ENCODE measurements around the gene CLASP2.

Gene CLASP2

GRCh38 chr3:33543601-33544000 is 174.5 kb downstream of the CLASP2 start:
- no peak for DNase-seq (ENCODE audit: low read depth)
- no peak for TF ChIP-seq CTCF (IDR thresholded peaks at IDR 0.05; ENCODE audit: control insufficient read depth, extremely low read depth, insufficient read depth)

GRCh38 chr3:33541918-33542317 is 176.1 kb downstream of the CLASP2 start:
- TF ChIP-seq CTCF (IDR thresholded peaks at IDR 0.05; ENCODE audit: control insufficient read depth, extremely low read depth, insufficient read depth): no peak

More at GRCh38 chr3:33543601-33544000, 174.5 kb downstream of the CLASP2 start:
- H3K4me3 ChIP-seq (ENCODE audit: low read depth, low read length): no peak overlapping the region

GRCh38 chr3:33538678-33539339 is 179.2 kb downstream of the CLASP2 start:
- H3K4me3 ChIP-seq (ENCODE audit: low read depth, low read length): no peak overlapping the region
- TF ChIP-seq CTCF (IDR thresholded peaks at IDR 0.05; ENCODE audit: control insufficient read depth, extremely low read depth, insufficient read depth): no peak
- no peak for DNase-seq (ENCODE audit: low read depth)

More at GRCh38 chr3:33541918-33542317, 176.1 kb downstream of the CLASP2 start:
- DNase-seq (ENCODE audit: low read depth): no peak
- H3K4me3 ChIP-seq (ENCODE audit: low read depth, low read length): no peak overlapping the region

GRCh38 chr3:33537133-33537532 is 180.9 kb downstream of the CLASP2 start:
- no peak for DNase-seq (ENCODE audit: low read depth)

GRCh38 chr3:33526787-33527186 is 191.3 kb downstream of the CLASP2 start:
- DNase-seq (ENCODE audit: low read depth): no peak
- no peak overlapping the region for H3K4me3 ChIP-seq (ENCODE audit: low read depth, low read length)

More at GRCh38 chr3:33537133-33537532, 180.9 kb downstream of the CLASP2 start:
- no peak for TF ChIP-seq CTCF (IDR thresholded peaks at IDR 0.05; ENCODE audit: control insufficient read depth, extremely low read depth, insufficient read depth)
- H3K4me3 ChIP-seq (ENCODE audit: low read depth, low read length): no peak overlapping the region

GRCh38 chr3:33525232-33525631 is 192.8 kb downstream of the CLASP2 start:
- no peak for DNase-seq (ENCODE audit: low read depth)
- TF ChIP-seq CTCF (IDR thresholded peaks at IDR 0.05; ENCODE audit: control insufficient read depth, extremely low read depth, insufficient read depth): no peak

More at GRCh38 chr3:33526787-33527186, 191.3 kb downstream of the CLASP2 start:
- TF ChIP-seq CTCF (IDR thresholded peaks at IDR 0.05; ENCODE audit: control insufficient read depth, extremely low read depth, insufficient read depth): no peak

More at GRCh38 chr3:33525232-33525631, 192.8 kb downstream of the CLASP2 start:
- H3K4me3 ChIP-seq (ENCODE audit: low read depth, low read length): no peak overlapping the region

Measured in LNCaP clone FGC (cell line).